Thoracic aorta (tissue), 2 donors: Measurements from ENCODE around the gene NUDC. TPM values are rescaled to one million over a fixed set of nuclear protein-coding genes. Genes with fewer than 3 reads are reported as not detected.
A peak's percentile ranks its signal among the peaks of the same experiment; 100 is the strongest.
"Not testable (repeated sequence)": the region's sequence is repeated elsewhere in the genome, so short reads cannot be mapped to it uniquely, and the experiment has no call there.

Experiments
- ATAC-seq: fragments of 150-250 bp; one replicate; pipeline ENCODE4 v1.8.0; 2017; ENCODE audit warnings: low read depth; ENCODE audit not compliant: insufficient number of reproducible peaks, low FRiP score
- DNase-seq: peaks from one replicate; pipeline ENCODE4 v3.0.0-alpha.2; 2020; ENCODE audit warnings: low spot score
- H3K27ac ChIP-seq, 2 donors: fragments of 200-600 bp; sonication (generic); 1 replicate in 1 of 2; 2 replicates in 1 of 2; pipeline ENCODE4 v1.5.1; 2016; ENCODE audit warnings: mild to moderate bottlenecking in 2 of 2, moderate library complexity in 2 of 2
- H3K27me3 ChIP-seq: fragments of 200-600 bp; sonication (generic); replicated peaks from 2 replicates; pipeline ENCODE4 v1.6.0; 2016; ENCODE audit warnings: mild to moderate bottlenecking; ENCODE audit not compliant: insufficient read depth
- H3K36me3 ChIP-seq: fragments of 200-600 bp; sonication (generic); one replicate; pipeline ENCODE4 v1.5.1; 2016
- H3K4me1 ChIP-seq, 2 donors: fragments of 200-600 bp; sonication (generic); 1 replicate in 1 of 2; 2 replicates in 1 of 2; pipeline versions ENCODE4 v1.5.1 to v1.6.0; 2016; ENCODE audit warnings: low read depth in 2 of 2, mild to moderate bottlenecking in 1 of 2; ENCODE audit not compliant: control insufficient read depth in 1 of 2
- H3K4me3 ChIP-seq: fragments of 200-600 bp; sonication (generic); 2 replicates; pipeline ENCODE4 v1.5.1; 2016; ENCODE audit warnings: mild to moderate bottlenecking
- H3K9me3 ChIP-seq: fragments of 200-600 bp; sonication (generic); 2 replicates; pipeline ENCODE4 v1.5.1; 2016
- total RNA-seq, 2 donors: library from RNA; depleted of rRNA; stranded (reverse); fragments of >200 nt; gene quantifications; one replicate each; pipeline versions ENCODE4 v1.1.0 to v1.2.3, GENCODE V29; 2016
- TF ChIP-seq, protein P1 (sequence below): fragments of 200-600 bp; sonication (generic); IDR thresholded peaks from one replicate; pipeline ENCODE4 v1.5.1; 2019; ENCODE audit warnings: antibody characterized with exemption

NUDC gene
- 10 to 100 TPM; 36.8 to 56.4 TPM for total RNA-seq

DNA sequence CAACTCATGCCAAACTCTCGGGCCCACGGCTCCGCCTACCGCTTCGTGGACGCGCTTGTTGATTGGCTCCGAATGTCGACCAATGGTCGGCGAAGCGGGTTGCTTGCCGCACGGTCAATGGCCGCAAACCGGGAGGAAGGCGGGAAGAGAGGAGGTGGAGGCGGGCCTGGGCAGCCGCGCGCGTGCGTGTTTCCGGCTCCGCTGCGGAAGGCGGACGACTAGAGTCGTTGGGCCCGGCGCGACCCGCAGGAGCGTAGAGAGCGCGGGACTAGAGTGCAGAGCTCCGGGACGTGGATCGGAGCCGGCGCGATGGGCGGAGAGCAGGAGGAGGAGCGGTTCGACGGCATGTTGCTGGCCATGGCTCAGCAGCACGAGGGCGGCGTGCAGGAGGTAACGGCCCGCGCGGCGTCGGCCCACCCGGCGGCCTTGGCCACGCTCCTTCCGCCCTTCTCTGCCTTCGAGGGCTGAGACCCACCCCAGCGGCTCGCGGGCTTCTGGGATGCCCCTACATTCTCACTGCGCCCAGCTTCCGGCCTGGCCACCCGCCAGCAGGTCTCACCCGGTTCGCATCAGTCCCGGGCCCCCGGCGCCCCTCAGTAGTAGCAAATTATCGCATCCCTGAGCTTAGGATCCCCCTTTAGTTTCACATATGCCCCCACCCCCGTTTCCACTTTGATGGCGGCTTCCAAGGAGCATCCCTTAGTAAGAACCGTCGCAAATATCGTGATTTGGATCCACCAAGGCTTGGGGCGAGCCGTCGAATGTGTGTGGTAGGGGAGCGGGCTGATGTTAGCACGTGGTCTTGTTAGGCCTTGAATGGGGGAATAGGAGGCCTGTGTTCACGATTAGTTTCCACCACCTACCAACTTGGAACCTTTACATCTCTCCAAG lies at the start of gene NUDC:
Gene NUDC (plus strand): TSS at position 204 of the 891 bp plus-strand sequence. CDS start 106 bp downstream, at position 310.
- Histone ChIP-seq H3K36me3 (peaks cover 20% of the 10 kb centered on the region), H3K4me1 (peaks cover 6 to 17% of the 10 kb centered on the region in 2 donors), H3K4me3 (peak within 1 kb of the TSS; percentile 73), H3K9me3 (no peaks in the 10 kb centered on the region), H3K27ac (peak within 1 kb of the TSS; percentile 67 to 81), H3K27me3 (no peaks in the 10 kb centered on the region)
- DNase-seq (peak; percentile 87), ATAC-seq (peak; percentile 93)
- TF ChIP-seq, protein P1, sequence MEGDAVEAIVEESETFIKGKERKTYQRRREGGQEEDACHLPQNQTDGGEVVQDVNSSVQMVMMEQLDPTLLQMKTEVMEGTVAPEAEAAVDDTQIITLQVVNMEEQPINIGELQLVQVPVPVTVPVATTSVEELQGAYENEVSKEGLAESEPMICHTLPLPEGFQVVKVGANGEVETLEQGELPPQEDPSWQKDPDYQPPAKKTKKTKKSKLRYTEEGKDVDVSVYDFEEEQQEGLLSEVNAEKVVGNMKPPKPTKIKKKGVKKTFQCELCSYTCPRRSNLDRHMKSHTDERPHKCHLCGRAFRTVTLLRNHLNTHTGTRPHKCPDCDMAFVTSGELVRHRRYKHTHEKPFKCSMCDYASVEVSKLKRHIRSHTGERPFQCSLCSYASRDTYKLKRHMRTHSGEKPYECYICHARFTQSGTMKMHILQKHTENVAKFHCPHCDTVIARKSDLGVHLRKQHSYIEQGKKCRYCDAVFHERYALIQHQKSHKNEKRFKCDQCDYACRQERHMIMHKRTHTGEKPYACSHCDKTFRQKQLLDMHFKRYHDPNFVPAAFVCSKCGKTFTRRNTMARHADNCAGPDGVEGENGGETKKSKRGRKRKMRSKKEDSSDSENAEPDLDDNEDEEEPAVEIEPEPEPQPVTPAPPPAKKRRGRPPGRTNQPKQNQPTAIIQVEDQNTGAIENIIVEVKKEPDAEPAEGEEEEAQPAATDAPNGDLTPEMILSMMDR = no peak

DNA sequence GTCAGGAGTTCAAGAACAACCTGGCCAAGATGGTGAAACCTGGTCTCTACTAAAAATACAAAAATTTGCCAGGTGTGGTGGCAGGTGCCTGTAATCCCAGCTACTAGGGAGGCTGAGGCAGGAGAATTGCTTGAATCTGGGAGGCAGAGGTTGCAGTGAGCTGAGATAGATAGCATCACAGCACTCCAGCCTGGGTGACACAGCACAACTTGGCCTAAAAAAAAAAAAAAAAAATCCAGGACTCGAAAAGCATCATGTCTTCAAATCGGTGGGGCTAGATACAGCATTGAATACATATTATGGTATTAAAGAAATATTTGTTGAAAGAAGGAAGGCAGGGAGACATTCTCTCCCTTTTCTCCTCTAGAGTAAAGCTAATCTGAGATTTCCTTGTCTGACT lies 48.4 kb upstream of the NUDC start:
- not testable (repeated sequence) for ATAC-seq, H3K27me3 ChIP-seq

DNA sequence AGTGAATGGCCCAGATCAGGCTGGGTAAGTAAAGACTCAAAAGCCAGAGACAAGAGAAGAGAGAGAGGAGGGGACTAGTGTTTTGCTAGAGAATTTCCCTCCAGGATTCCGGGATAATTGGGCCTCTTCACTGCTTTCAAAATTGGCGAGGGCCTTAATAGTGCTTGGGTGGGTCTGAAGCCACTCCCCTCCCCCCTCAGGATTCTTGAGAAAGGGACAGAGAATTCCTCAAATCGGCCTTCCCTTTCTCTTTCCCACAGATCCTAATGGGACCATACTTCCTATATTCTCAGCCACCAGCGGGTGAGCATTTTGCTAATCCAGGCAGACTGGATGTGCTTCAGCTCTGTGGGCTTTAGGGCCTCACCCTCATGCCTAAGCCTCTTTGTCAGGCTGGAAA lies 46.6 kb upstream of the NUDC start:
- peaks cover 19% of the 10 kb centered on the region for H3K36me3 ChIP-seq
- no peaks in the 10 kb centered on the region for H3K4me1 ChIP-seq
- ATAC-seq (no peak), DNase-seq (no peak)
- H3K27ac ChIP-seq = no peak overlapping the region
- TF ChIP-seq, protein P1 = no peak
- H3K4me3 ChIP-seq = no peak overlapping the region
- H3K9me3 ChIP-seq = no peaks in the 10 kb centered on the region
- no peaks in the 10 kb centered on the region for H3K27me3 ChIP-seq

More for the DNA sequence above, 48.4 kb upstream of the NUDC start:
- H3K27ac ChIP-seq, DNase-seq, H3K4me1 ChIP-seq, H3K9me3 ChIP-seq, H3K36me3 ChIP-seq, H3K4me3 ChIP-seq: not testable (repeated sequence)

DNA sequence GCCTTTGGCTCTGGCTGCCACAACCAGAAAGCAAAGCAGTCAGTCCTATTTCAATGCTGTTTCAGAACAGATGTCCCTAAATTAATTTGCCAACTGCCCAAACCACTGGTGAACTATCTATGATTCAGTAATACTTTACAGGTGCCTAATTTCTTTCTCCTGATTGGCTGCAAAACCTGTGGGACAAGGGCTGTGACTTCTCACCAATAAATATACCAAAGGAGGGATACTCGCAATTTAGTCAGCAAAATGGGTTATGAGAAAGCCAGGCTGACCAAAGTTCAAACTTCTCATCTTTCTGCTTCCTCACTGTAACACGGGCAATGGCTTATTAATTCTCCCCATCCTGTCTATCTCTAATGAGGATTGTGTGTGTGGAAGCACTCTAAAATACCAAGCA lies 44.2 kb upstream of the NUDC start:
- Histone ChIP-seq H3K27ac (peak overlapping the region in 1 of 2 donors; percentile 45), H3K4me3 (no peak overlapping the region), H3K9me3 (no peaks in the 10 kb centered on the region), H3K27me3 (no peaks in the 10 kb centered on the region), H3K36me3 (peaks cover 41% of the 10 kb centered on the region), H3K4me1 (no peaks in the 10 kb centered on the region)
- no peak for DNase-seq
- TF ChIP-seq, protein P1 = no peak
- no peak for ATAC-seq

DNA sequence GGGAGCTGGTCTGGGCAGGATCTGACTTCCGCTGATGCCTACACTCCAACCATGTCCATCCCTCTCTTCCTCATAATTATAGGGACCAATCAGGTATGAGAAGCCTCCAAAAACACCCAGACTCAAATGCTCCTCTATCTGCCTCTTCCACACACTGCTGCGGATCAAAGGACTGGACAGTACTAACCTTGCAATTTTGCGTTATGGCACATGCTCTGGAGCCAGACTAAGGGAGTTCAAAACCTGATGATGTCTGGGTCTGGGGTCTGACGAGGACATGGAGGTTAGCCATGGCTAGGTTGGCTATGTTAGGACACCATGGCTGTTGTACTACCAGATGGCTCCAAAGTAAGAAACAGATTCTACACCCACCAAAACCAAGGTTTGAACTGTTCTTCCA lies 41.8 kb upstream of the NUDC start:
- no peak for ATAC-seq
- Histone ChIP-seq H3K36me3 (peaks cover 62% of the 10 kb centered on the region), H3K4me3 (no peak overlapping the region), H3K27ac (no peak overlapping the region), H3K27me3 (no peaks in the 10 kb centered on the region), H3K9me3 (no peaks in the 10 kb centered on the region), H3K4me1 (no peaks in the 10 kb centered on the region)
- no peak for DNase-seq
- TF ChIP-seq, protein P1 = no peak

DNA sequence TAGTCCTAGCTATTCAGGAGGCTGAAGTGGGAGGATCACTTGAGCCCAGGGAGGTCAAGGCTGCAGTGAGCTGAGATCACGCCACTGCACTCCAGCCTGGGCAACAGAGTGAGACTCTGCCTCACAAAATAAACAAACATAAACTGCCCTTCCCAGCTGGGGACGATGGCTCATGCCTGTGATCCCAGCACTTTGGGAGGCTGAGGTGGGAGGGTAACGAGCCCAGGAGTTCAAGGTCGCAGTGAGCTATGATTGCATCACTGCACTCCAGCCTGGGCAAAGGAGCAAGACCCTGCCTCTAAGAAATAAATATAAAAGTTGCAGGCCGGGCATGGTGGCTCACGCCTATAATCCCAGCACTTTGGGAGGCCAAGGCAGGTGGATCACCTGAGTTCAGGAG lies 39.9 kb upstream of the NUDC start:
- not testable (repeated sequence) for DNase-seq, H3K27ac ChIP-seq, H3K4me3 ChIP-seq, ATAC-seq, H3K9me3 ChIP-seq, H3K4me1 ChIP-seq, H3K27me3 ChIP-seq
- H3K36me3 ChIP-seq = peaks cover 75% of the 10 kb centered on the region
